Peyer's patch (tissue), 4 donors: ENCODE data around the gene TOR4A. TPM values are rescaled to one million over a fixed set of nuclear protein-coding genes. Genes with fewer than 3 reads are reported as not detected.

Experiments used
- DNase-seq, 3 donors: peaks; one replicate each; pipeline ENCODE4 v3.0.0-alpha.2; 2017 to 2019
- H3K27ac ChIP-seq, 4 donors: fragments of 200-600 bp; sonication (generic); one replicate each; pipeline ENCODE4 v1.5.1; 2016 to 2019
- H3K27me3 ChIP-seq, 2 donors: fragments of 200-600 bp; sonication (generic); one replicate each; pipeline ENCODE4 v1.5.1; 2019
- H3K36me3 ChIP-seq, 3 donors: fragments of 200-600 bp; sonication (generic); one replicate each; pipeline ENCODE4 v1.5.1; 2016 to 2019
- H3K4me1 ChIP-seq, 4 donors: fragments of 200-600 bp; sonication (generic); one replicate each; pipeline ENCODE4 v1.5.1; 2016 to 2019
- H3K4me3 ChIP-seq, 4 donors: fragments of 200-600 bp; sonication (generic); 1 replicate in 3 of 4; 2 replicates in 1 of 4; pipeline ENCODE4 v1.5.1; 2016 to 2019; ENCODE audit warnings: mild to moderate bottlenecking in 1 of 4
- H3K9me3 ChIP-seq, 4 donors: fragments of 200-600 bp; sonication (generic); one replicate each; pipeline ENCODE4 v1.5.1; 2016 to 2019; ENCODE audit warnings: mild to moderate bottlenecking in 1 of 4
- CTCF ChIP-seq, 6 experiments: fragments of 450-650 bp in 4 of 6; fragments of 200-600 bp in 2 of 6; sonication (generic) in 1 of 6; IDR thresholded peaks; one replicate each; pipeline ENCODE4 v1.5.1; 2017 to 2019; ENCODE audit warnings: antibody characterized with exemption in 6 of 6, mild to moderate bottlenecking in 3 of 6, moderate library complexity in 1 of 6
- POLR2A ChIP-seq, 2 donors: fragments of 450-650 bp; IDR thresholded peaks; one replicate each; pipeline ENCODE4 v1.5.1; 2017; ENCODE audit warnings: antibody characterized with exemption in 2 of 2, mild to moderate bottlenecking in 2 of 2, moderate library complexity in 2 of 2
- total RNA-seq, 4 donors: library from RNA; depleted of rRNA; stranded (reverse); fragments of >200 nt; gene quantifications; one replicate each; pipeline ENCODE4 v1.1.0, GENCODE V29; 2016

TOR4A gene
- total RNA-seq, 4 donors from 2014 or later, result 33.8 to 45.7 (median 39.2) TPM

- H3K27ac ChIP-seq, result peak overlapping the region in 1 of 4 donors; percentile 8
- peaks cover 0 to 25% (median 0%) of the 10 kb centered on the region in 4 donors for H3K4me1 ChIP-seq
- DNase-seq, result no peak
- no peaks in the 10 kb centered on the region for H3K27me3 ChIP-seq
- TF ChIP-seq POLR2A (IDR thresholded peaks at IDR 0.05) (no peak), CTCF (IDR thresholded peaks at IDR 0.05) (no peak)
- H3K9me3 ChIP-seq, result no peaks in the 10 kb centered on the region
- no peak overlapping the region for H3K4me3 ChIP-seq
- peaks cover 0 to 19% (median 0%) of the 10 kb centered on the region in 3 donors for H3K36me3 ChIP-seq
Measured at GRCh38 chr9:137244486-137245449, 32.8 kb upstream of the TOR4A start.

- H3K4me3 ChIP-seq, result no peak overlapping the region
- no peak for TF ChIP-seq POLR2A (IDR thresholded peaks at IDR 0.05)
- TF ChIP-seq CTCF (IDR thresholded peaks at IDR 0.05), result no peak
- peaks cover 0 to 22% (median 0%) of the 10 kb centered on the region in 4 donors for H3K4me1 ChIP-seq
- DNase-seq, result no peak
- H3K27me3 ChIP-seq, result no peaks in the 10 kb centered on the region
- no peaks in the 10 kb centered on the region for H3K9me3 ChIP-seq
- H3K36me3 ChIP-seq, result peaks cover 0 to 19% (median 0%) of the 10 kb centered on the region in 3 donors
- H3K27ac ChIP-seq, result no peak overlapping the region
Measured at GRCh38 chr9:137245450-137246421, 31.8 kb upstream of the TOR4A start.

GRCh38 chr9:137247135-137247915 is 30.2 kb upstream of the TOR4A start:
- DNase-seq, result no peak
- peaks cover 0 to 18% (median 0%) of the 10 kb centered on the region in 4 donors for H3K4me1 ChIP-seq
- no peak overlapping the region for H3K27ac ChIP-seq
- H3K27me3 ChIP-seq, result no peaks in the 10 kb centered on the region
- TF ChIP-seq CTCF (IDR thresholded peaks at IDR 0.05), result no peak
- TF ChIP-seq POLR2A (IDR thresholded peaks at IDR 0.05), result no peak
- H3K36me3 ChIP-seq, result peaks cover 0 to 14% (median 0%) of the 10 kb centered on the region in 3 donors
- no peak overlapping the region for H3K4me3 ChIP-seq
- no peaks in the 10 kb centered on the region for H3K9me3 ChIP-seq

GRCh38 chr9:137247916-137248175 is 29.7 kb upstream of the TOR4A start:
- TF ChIP-seq POLR2A (IDR thresholded peaks at IDR 0.05), result no peak
- no peak for TF ChIP-seq CTCF (IDR thresholded peaks at IDR 0.05)
- peaks cover 0 to 9% (median 0%) of the 10 kb centered on the region in 3 donors for H3K36me3 ChIP-seq
- H3K4me3 ChIP-seq, result no peak overlapping the region
- H3K27me3 ChIP-seq, result no peaks in the 10 kb centered on the region
- no peak overlapping the region for H3K27ac ChIP-seq
- no peaks in the 10 kb centered on the region for H3K9me3 ChIP-seq
- DNase-seq, result no peak
- H3K4me1 ChIP-seq, result peaks cover 0 to 13% (median 0%) of the 10 kb centered on the region in 4 donors
